Measurements from ENCODE around the gene FBXL15.

GRCh38 chr10:102450124-102450373 is 29.4 kb downstream of the FBXL15 start:
- TF ChIP-seq CTCF (conservative IDR thresholded peaks at IDR 0.05; ENCODE audit: low read depth in 2 of 2) = no peak
- TF ChIP-seq REST (IDR thresholded peaks at IDR 0.05; ENCODE audit: unreplicated experiment) = no peak
- no peak for TF ChIP-seq EZH2 (IDR thresholded peaks at IDR 0.05; ENCODE audit: low read depth, unreplicated experiment)
- no peak for TF ChIP-seq EZH2phosphoT487 (IDR thresholded peaks at IDR 0.05; ENCODE audit: unreplicated experiment)
- TF ChIP-seq POLR2AphosphoS5 (IDR thresholded peaks at IDR 0.05; ENCODE audit: low read depth) = no peak
- TF ChIP-seq CREB1 (CRISPR knock-in tag; IDR thresholded peaks at IDR 0.05; ENCODE audit: low read depth) = no peak
- no peak for TF ChIP-seq NANOG (IDR thresholded peaks at IDR 0.05; ENCODE audit: borderline replicate concordance)
- no peak for TF ChIP-seq ETS1 (IDR thresholded peaks at IDR 0.05)
- TF ChIP-seq ZNF114 (CRISPR knock-in tag; IDR thresholded peaks at IDR 0.05) = no peak
- TF ChIP-seq JUNB (IDR thresholded peaks at IDR 0.05; ENCODE audit: unreplicated experiment) = no peak
- TF ChIP-seq ZNF331 (CRISPR knock-in tag; IDR thresholded peaks at IDR 0.05; ENCODE audit: low read depth) = no peak
- TF ChIP-seq STAT1 (IDR thresholded peaks at IDR 0.05; ENCODE audit: unreplicated experiment) = no peak
